Peyer's patch (tissue), 4 donors: ENCODE data around the gene TBP.

Experiments used
- POLR2A ChIP-seq, 2 donors: fragments of 450-650 bp; IDR thresholded peaks; one replicate each; pipeline ENCODE4 v1.5.1; 2017; ENCODE audit warnings: antibody characterized with exemption in 2 of 2, mild to moderate bottlenecking in 2 of 2, moderate library complexity in 2 of 2
- TF ChIP-seq, protein P1 (sequence below), 6 experiments: fragments of 450-650 bp in 4 of 6; fragments of 200-600 bp in 2 of 6; sonication (generic) in 1 of 6; IDR thresholded peaks; one replicate each; pipeline ENCODE4 v1.5.1; 2017 to 2019; ENCODE audit warnings: antibody characterized with exemption in 6 of 6, mild to moderate bottlenecking in 3 of 6, moderate library complexity in 1 of 6

DNA sequence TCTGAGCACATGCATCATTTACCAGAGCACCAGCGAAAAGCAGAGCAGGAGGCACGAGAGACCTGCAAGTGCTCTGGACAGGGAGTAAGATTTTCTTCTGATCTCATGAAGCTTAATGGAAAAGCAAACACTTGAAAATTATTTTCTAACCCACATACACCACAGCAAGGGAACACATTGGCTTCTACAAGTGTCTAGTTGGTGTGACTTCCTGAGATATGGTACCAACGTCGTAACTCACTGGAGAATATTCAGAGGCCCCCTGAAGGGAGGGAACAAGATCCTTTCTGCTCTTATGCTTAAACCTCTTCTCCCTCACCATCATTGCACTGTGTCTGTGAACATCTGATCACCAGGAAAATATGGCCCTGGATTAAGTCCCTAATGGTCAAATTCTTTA is 49.7 kb upstream of the TBP start:
- TF ChIP-seq, protein P1, sequence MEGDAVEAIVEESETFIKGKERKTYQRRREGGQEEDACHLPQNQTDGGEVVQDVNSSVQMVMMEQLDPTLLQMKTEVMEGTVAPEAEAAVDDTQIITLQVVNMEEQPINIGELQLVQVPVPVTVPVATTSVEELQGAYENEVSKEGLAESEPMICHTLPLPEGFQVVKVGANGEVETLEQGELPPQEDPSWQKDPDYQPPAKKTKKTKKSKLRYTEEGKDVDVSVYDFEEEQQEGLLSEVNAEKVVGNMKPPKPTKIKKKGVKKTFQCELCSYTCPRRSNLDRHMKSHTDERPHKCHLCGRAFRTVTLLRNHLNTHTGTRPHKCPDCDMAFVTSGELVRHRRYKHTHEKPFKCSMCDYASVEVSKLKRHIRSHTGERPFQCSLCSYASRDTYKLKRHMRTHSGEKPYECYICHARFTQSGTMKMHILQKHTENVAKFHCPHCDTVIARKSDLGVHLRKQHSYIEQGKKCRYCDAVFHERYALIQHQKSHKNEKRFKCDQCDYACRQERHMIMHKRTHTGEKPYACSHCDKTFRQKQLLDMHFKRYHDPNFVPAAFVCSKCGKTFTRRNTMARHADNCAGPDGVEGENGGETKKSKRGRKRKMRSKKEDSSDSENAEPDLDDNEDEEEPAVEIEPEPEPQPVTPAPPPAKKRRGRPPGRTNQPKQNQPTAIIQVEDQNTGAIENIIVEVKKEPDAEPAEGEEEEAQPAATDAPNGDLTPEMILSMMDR (IDR thresholded peaks at IDR 0.05) = no peak
- TF ChIP-seq POLR2A (IDR thresholded peaks at IDR 0.05) = no peak
